GM13977 (cell line): ENCODE data around the gene CLPSL2.
A peak's percentile ranks its signal among the peaks of the same experiment; 100 is the strongest.
"Not testable (repeated sequence)": the region's sequence is repeated elsewhere in the genome, so short reads cannot be mapped to it uniquely, and the experiment has no call there.

Source experiments
- DNase-seq: peaks from one replicate; pipeline ENCODE4 v3.0.0; 2012; ENCODE audit warnings: low spot score
- CTCF ChIP-seq: IDR thresholded peaks from 2 replicates; pipeline ENCODE4 v1.5.1; 2012; ENCODE audit warnings: mild to moderate bottlenecking, control low read depth; ENCODE audit not compliant: insufficient read depth; ENCODE audit errors: extremely low read depth, missing control alignments
- in situ Hi-C: fragments of 300-500 bp; cut with MboI; formaldehyde crosslinking; loops from one replicate; pipeline ENCODE4 v1.12.0; 2022; ENCODE audit warnings: low sequenced_read_pairs, low pct_unique_long_range_greater_than_20kb, mixed read lengths, inconsistent platforms; ENCODE audit not compliant: unreplicated experiment

The CLPSL2 gene

GRCh38 chr6:35730745-35731413 is 45.5 kb upstream of the CLPSL2 start:
- in situ Hi-C loops = no loop called here
- no peak for TF ChIP-seq CTCF
- no peak for DNase-seq

- in situ Hi-C loops = no loop called here
- no peak for TF ChIP-seq CTCF
- DNase-seq = peak; percentile 95
Measured at GRCh38 chr6:35731414-35731735, 45.0 kb upstream of the CLPSL2 start.

- in situ Hi-C loops = no loop called here
- peak; percentile 8 for TF ChIP-seq CTCF
- peak; percentile 92 for DNase-seq
Measured at GRCh38 chr6:35731736-35732532, 44.5 kb upstream of the CLPSL2 start.

GRCh38 chr6:35733633-35734032 is 42.8 kb upstream of the CLPSL2 start:
- TF ChIP-seq CTCF = no peak
- in situ Hi-C loops = no loop called here
- DNase-seq = no peak

GRCh38 chr6:35734319-35734718 is 42.1 kb upstream of the CLPSL2 start:
- in situ Hi-C loops, DNase-seq: not testable (repeated sequence)

- in situ Hi-C loops = loop anchor here (5.0 kb wide), 1 partner anchor 153 kb away; no protein-coding TSS in a partner anchor
- DNase-seq = no peak
- no peak for TF ChIP-seq CTCF
Measured at GRCh38 chr6:35735452-35735851, 40.9 kb upstream of the CLPSL2 start.

- peak; percentile 81 for DNase-seq
- in situ Hi-C loops = loop anchor here (5.0 kb wide), 1 partner anchor 154 kb away; no protein-coding TSS in a partner anchor
- TF ChIP-seq CTCF = peak; percentile 92
Measured at GRCh38 chr6:35736253-35736894, 40.0 kb upstream of the CLPSL2 start.
